Measurements from ENCODE around the gene C14orf132. TPM values are rescaled to one million over a fixed set of nuclear protein-coding genes. Genes with fewer than 3 reads are reported as not detected.

Gene C14orf132
- total RNA-seq, 1 experiment from 2014 or later = 1.3 TPM

DNA sequence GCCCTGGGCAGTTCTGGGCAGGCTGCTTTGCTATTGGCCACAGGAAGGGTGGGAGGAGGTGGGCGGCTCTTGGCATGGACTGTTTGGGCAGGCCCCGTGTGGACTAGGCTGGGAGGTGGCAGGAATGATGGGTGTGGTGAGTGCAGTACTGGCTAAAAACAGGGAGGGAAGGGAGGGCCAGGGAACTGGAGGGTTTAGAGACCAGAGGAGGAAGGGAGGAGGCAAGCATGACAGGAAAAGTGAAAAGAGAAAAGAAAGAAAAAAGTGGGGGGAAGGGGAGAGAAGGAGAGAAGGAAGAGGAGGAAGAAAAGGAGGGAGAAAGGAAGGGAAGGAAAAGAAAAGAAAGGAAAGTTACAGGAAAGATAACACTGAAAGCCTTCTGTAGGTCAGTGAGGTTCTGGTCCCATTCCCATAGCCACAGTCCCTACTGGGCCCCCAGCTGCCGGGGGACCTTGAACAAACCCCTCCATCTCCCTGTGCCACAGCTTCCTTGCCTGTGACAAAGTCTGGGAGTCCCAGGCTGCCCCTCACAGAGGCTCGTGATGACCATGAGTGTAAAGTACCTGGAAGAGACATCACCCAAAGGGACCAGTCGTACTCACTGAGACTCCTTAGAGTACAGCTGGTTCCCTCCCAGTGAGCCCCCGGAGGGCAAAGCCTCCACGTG is 1.1 kb upstream of the C14orf132 start:
- peak; percentile 38 for DNase-seq (ENCODE audit: low read depth)
- in situ Hi-C loops (cut with HindIII; ENCODE audit: low pct_unique_long_range_greater_than_20kb, low sequenced_read_pairs) = no loop called here

DNA sequence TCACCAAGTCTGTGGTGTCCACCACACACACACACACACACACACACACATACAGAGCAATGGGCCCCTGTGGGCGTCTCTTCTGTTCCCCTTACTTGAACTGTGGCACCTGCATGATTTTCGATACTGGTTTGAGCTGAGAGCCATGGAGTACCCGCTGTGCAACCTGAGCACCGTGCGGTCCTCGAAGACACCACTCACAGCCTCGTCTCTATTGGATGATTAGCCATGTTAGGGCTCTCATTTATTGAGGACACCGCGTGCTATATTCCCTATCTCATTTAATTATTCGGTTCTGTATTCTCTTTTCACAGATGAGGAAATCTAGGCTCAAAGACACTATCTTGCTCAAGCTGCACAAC is 623 bp upstream of the C14orf132 start:
- in situ Hi-C loops (cut with HindIII; ENCODE audit: low pct_unique_long_range_greater_than_20kb, low sequenced_read_pairs) = no loop called here

DNA sequence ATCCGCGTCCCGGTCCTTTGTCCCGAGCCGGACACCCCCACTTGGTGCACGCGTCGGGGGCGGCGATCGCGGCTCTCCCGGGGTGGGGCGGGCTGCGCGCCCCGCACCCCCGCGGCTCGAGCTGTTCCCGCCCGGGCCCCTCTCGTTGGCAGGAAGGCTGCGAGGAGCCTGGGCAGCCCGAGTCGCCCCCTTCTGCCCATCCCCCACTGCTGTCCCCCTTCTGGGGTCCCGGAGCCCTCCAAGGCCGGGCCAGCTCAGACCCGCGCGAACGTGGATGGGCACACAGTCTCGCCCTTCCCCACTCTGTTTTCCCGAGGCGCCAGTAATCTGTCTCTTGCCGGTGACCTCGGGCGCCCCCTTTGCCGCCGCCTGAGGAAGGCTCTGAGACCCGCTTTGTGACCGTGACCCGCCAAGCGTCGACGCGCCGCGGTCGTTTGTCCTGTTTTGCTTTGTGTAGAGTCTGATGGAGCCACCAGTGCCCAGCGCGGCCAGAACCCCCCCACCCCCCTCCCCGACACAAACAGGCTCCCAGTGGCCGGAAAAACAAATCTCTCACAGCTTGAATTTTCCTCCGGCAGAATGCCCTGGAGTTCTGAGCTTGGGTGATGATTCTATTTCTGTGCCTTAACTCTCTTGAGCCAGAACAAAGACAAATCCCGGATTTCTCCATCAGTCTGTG is 610 bp downstream of the C14orf132 start:
- in situ Hi-C loops (cut with HindIII; ENCODE audit: low pct_unique_long_range_greater_than_20kb, low sequenced_read_pairs) = no loop called here

More for the DNA sequence above, 623 bp upstream of the C14orf132 start:
- peak; percentile 29 for DNase-seq (ENCODE audit: low read depth)

DNA sequence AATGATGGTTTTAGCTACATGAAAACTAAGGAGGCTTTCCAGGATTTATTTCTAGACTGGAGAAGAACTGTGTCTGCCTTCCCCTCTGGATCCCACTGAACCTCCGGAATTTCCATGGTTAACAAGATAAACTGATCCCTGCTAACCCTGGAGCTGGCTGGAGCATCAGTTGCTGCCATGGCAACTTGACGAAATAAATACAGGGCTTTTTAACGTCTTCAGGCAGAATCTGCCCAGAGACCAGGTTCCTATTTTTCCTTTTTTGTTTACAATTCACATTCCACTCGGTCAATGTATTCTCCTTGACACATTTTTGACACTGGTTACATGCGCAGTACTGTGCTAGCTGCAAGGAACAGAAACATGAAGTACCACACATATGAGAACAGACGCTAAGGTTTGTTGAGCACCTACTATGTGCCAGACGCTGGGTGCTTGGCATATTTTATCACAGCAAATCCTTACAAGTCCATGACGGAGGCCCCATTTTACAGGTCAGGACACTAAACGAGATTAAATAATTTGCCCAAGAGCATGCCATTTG is 1.7 kb downstream of the C14orf132 start:
- no peak for DNase-seq (ENCODE audit: low read depth)
- in situ Hi-C loops (cut with HindIII; ENCODE audit: low pct_unique_long_range_greater_than_20kb, low sequenced_read_pairs) = no loop called here

More for the DNA sequence above, 610 bp downstream of the C14orf132 start:
- peak; percentile 4 for DNase-seq (ENCODE audit: low read depth)

DNA sequence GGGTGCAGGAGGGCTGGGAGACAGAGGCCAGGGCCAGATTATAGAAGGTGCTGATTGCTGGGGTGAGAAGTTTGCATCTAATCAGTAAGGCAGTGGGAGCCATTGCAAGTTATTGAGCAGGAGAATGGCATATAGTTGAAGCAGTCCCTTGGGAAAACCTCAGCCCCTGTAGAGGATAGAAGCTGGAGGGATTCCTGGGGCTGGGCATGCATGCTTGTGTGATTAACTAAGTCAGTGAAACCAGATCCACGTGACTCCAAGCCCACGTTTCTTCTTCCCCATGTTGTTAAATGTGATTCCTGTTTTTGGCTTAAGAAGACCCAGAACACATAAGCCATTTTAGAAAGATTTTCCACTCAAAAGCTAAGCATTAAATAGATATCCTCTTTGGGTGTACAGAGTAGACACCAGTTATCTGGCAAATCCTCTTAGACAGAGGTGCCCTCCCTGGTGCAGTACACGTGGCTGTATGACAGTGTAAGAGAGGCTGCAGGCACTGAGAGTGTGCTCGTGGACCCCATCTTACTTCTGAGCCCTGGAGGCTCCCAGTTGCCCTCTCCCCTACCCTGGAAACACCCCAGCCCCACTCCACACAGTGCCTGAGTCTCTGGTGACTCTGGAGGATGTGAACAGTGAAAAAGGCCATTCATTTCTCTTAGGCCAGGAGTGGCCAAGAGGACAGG is 3.2 kb downstream of the C14orf132 start:
- no peak for DNase-seq (ENCODE audit: low read depth)
- in situ Hi-C loops (cut with HindIII; ENCODE audit: low pct_unique_long_range_greater_than_20kb, low sequenced_read_pairs) = no loop called here

DNA sequence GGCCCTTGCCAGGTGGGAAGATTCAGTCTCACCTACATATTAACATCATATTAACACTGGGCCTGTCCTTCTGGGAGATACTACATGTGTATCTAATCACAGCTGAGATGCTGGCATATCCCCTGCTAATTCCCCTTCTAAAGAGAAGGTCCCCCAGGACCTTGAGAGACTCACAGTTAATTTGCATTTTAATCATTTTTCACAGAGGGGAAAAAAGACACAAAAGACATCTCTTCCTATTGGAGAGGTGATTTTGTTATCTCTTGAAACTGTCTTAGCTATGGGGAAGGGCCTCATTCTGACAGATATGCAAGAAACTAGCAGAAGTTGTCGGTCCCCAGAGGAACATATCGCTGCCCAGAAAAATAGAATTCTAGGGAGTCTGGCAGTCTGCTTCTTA is 7.5 kb downstream of the C14orf132 start:
- no peak for DNase-seq (ENCODE audit: low read depth)
- in situ Hi-C loops (cut with HindIII; ENCODE audit: low pct_unique_long_range_greater_than_20kb, low sequenced_read_pairs) = no loop called here

DNA sequence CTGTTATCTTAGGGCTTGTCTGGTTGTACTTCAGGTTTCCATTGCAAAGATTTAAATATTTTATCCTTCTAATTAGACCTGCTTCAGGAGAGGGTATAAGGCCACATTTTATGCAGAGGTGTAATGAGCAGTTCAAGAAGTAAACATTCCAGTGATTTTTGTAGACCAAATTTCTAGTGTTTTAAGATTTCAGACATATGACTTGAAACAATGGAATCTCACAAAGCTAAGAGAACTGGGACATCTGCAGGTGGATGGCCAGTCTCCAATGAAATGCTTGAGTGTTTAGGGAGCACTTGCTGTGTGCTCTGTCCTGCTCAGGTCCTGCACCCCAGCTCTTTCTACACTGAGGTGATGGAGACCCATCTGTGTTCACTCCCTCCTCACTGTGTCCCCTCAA is 7.9 kb downstream of the C14orf132 start:
- DNase-seq (ENCODE audit: low read depth) = no peak
- in situ Hi-C loops (cut with HindIII; ENCODE audit: low pct_unique_long_range_greater_than_20kb, low sequenced_read_pairs) = no loop called here

DNA sequence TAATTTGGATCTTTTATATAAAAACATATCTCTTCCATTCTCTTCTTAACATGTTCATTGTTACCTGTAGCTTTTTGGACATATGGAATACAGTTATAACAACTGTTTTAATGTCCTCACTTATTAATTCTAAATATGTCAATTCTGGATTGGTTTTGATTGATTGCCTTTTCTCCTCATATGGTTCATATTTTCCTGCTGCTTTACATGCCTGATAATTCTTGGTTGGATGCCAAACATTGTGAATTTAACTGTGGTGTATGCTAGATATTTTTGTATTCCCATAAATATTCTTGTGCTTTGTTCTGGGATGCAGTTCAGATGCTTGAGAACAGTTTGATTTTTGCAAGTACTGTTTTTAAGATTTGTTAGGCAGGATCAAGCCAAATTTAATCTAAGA is 10.8 kb downstream of the C14orf132 start:
- in situ Hi-C loops (cut with HindIII; ENCODE audit: low pct_unique_long_range_greater_than_20kb, low sequenced_read_pairs) = no loop called here
- DNase-seq (ENCODE audit: low read depth) = no peak

DNA sequence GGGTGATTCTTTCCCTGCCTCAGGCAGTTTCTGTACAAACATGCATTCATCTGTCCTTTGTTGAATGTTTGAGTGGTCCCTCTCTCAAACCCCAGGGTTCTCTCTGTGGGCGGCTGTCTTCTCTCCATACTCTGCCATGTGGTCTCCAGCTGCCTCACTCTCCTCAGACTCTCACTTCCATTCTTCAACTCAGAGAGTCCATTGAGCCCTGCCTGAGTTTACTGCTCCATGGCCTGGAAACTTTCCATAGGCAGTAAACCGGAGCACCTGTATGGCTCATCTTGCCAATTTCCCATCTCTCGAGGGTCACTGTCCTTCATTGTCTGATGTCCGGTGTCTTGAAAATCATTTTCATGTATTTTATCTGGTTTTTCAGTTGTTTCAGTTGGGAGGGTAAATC is 11.3 kb downstream of the C14orf132 start:
- DNase-seq (ENCODE audit: low read depth) = no peak
- in situ Hi-C loops (cut with HindIII; ENCODE audit: low pct_unique_long_range_greater_than_20kb, low sequenced_read_pairs) = no loop called here

DNA sequence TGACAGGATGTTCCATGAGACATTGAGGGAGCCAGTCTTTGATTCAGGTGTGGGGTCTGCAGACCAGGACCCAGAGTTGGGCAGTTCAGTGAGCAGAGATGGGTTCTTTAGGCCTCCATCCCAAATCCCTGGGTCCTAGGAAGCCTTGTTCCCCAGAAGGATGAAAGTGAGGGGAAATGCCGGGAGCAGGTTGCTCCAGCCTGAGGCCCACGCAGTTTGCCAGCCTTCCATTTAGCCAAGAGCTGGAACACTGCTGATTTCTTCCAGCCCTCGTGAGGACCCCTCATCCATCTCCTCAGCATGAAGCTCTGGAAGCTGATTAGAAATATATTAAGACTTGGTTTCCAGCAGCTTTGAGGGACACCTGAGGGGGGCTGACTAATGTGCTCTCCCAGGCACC is 12.1 kb downstream of the C14orf132 start:
- in situ Hi-C loops (cut with HindIII; ENCODE audit: low pct_unique_long_range_greater_than_20kb, low sequenced_read_pairs) = no loop called here
- no peak for DNase-seq (ENCODE audit: low read depth)

DNA sequence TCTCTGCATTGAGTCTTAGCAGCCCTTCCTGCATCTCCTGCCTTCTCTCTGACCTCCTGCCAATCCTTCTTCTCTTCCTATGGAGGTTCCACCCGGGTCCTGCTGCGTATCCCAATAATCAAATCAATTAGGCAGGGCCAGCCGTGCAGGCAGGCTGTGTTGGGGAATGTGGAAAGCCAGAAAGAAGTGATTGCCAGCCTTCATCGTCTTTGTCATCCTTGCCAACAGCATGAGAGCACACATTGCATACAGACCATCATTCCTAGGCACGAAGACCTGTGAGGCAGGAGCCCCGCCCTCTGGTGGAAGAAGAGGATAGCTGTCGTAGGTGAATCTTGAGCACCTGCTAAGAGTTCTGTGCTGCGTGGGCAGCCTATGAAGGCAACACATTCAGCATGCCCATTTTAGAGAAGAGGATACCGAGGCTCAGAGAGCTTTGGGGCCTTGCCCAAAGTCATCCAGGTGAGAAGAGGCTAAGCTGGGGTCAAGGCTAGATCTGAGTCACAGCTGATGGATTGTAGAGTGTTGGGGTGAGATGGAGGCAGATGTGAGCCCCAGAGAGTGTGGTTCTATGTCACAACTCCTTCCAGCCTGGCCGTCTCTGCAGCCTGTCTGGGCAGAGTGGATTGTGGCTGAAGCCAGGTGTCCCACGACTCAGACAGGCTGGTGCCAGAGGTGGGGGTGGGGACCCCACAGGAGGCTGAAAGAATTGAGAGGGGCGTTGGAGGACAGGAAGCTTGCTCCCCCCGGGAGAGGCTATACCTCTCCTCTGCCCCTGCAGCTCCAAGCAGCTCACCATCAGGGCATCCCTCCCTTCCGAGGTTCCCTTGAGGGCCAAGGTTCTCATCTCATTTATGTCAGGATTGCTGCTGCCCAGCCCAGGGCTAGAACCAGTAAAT is 12.7 kb downstream of the C14orf132 start:
- in situ Hi-C loops (cut with HindIII; ENCODE audit: low pct_unique_long_range_greater_than_20kb, low sequenced_read_pairs) = no loop called here
- DNase-seq (ENCODE audit: low read depth) = no peak

DNA sequence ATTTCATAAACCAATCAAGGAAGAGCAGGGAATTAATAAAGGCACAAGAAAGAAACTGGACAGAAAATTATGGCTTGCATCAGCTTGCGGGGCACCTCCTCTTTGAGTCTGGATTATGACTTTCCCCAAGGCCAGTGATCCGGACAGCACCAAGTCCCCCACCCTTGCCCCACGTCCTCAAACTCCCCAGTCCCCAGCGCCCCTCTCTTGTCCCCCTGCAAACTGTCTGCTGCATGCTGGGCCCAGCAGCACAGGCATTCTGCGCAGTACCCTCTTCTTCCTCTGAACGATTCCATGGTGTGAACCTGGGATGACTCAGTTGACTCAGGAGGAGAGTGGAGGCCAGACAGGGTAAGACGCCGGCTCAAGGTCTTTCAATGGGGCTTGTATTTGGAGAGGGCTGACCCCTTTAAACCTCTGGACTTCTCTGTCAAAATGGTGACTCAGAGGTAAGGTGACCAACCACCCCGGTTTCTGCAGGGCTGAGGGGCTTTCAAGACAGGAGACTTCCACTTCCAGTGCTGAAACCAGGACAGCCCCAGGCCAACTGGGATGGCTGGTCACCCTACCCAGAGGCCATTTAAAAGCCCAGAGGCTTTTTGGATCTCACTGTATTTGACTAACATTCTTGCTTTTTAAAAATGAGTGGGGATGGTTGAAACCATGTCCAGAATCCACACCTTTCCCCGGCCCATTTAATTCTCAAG is 13.5 kb downstream of the C14orf132 start:
- in situ Hi-C loops (cut with HindIII; ENCODE audit: low pct_unique_long_range_greater_than_20kb, low sequenced_read_pairs) = no loop called here

DNA sequence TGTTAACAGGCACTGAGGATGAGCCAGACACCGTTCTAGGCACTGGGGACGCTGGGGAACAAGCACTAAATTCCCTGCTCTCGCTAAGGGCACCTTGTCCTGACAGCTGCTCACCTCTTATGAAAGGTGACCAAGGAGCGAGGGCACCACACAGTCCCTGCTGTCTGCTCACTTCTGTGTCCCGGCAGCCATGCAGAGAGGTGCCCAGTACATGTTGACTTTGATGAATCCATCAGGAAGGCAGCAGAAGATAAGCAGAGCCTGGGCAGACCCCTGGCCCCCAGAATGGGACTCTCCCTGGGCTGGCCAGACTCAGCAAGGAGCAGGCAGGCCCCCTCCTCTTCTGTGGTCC is 14.1 kb downstream of the C14orf132 start:
- in situ Hi-C loops (cut with HindIII; ENCODE audit: low pct_unique_long_range_greater_than_20kb, low sequenced_read_pairs) = no loop called here
- no peak for DNase-seq (ENCODE audit: low read depth)

More for the DNA sequence above, 13.5 kb downstream of the C14orf132 start:
- no peak for DNase-seq (ENCODE audit: low read depth)

DNA sequence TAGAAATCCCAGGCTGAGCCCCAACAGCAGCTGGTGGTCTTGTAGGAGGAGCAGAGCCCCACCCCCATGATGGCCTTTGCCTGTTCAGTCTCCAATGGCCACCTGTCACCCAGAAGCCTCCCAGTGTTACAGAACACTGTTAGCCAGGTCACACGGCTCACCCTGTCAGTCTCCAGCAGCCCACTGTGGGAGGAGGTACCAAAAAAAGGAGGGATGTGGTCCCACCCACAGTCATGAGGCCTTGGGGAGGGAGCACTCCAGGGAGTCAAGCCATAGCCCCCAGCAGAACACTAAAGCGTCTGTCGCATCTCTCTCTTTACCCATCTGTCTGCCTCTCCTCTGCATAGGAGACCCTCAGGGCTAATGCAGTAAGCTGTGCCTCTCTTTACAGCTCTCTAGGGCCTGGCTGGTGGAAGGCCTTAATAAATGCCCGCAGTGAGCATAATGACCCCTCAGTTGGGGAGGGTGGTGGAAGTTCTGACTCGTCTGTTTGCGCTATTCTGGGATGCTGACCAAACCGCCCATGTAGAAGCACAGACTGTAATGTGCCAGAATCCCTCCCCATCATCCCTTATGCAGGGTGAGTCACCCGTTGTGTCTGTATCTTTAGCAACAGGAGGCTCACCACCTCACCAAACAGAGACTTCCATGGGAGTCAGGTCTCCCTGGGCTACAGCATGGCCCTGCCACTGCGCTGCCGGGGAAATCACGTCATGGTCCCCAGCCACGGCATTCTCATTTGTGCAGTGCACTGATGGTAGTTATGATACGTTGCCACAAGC is 14.6 kb downstream of the C14orf132 start:
- peak; percentile 25 for DNase-seq (ENCODE audit: low read depth)
- in situ Hi-C loops (cut with HindIII; ENCODE audit: low pct_unique_long_range_greater_than_20kb, low sequenced_read_pairs) = no loop called here

DNA sequence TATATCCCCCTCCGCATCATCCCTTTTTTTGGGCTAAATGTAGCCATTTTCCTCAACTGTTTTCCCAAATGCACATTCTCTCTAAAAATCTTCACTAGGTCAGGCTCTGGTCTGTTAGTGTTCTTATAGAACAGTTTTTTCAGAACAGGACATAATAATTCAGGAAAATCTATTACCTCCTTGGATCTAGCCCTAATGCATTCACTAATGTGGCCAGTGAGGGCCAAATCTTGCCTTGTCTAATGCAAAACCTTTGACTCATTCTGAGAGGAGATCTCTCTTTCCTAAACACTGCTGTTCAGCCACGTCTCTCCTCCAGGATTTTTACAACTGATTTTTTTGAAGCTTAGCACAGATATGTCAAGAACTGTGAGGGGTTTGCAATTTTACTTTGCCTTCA is 15.5 kb downstream of the C14orf132 start:
- in situ Hi-C loops (cut with HindIII; ENCODE audit: low pct_unique_long_range_greater_than_20kb, low sequenced_read_pairs) = no loop called here

DNA sequence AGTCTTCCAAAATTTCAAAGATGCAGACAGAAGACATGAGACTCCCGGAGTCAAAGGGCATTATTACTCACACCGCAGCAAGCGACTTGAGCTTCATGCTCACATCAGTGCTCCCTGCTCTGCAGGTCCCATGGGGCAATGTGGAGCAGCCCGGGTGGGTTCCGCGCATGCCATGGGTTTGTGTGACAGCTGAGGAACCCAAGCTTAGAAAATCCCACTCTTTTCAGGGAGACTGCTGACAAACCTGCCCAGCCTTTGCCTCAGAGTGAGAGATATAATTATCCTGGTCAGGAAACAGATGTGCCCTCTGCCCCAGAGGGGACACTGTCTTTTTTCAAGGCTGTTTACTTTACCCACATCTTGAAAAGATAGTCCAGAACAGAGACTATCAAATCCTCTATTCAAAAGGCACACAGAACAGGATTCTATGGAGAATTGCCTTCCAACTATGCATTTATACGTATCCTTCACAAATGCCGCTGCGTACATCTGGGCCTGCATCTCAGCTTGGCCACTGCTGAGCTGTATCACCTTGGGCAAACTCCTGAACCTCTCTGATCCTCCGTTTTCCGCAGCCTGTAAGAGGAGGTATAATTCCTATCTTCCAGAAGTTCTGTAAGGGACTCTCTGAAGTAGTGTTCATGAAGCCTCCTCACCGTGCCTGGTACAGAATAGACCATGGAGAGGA is 16.0 kb downstream of the C14orf132 start:
- DNase-seq (ENCODE audit: low read depth) = no peak
- in situ Hi-C loops (cut with HindIII; ENCODE audit: low pct_unique_long_range_greater_than_20kb, low sequenced_read_pairs) = no loop called here

More for the DNA sequence above, 15.5 kb downstream of the C14orf132 start:
- DNase-seq (ENCODE audit: low read depth) = no peak
